Liver (tissue), 9 donors: ENCODE measurements around the gene FAM89B. TPM values are rescaled to one million over a fixed set of nuclear protein-coding genes. Genes with fewer than 3 reads are reported as not detected.

Experiments used
- DNase-seq: peaks from one replicate; pipeline ENCODE4 v3.0.0-alpha.2; 2017; ENCODE audit warnings: low spot score
- H3K27ac ChIP-seq, 2 donors: one replicate each; pipeline ENCODE4 v1.7.0; 2013; ENCODE audit warnings: inconsistent platforms in 2 of 2, low read length in 2 of 2, control low read depth in 1 of 2, low read depth in 1 of 2, mild to moderate bottlenecking in 1 of 2
- H3K27me3 ChIP-seq, 4 donors: one replicate each; pipeline versions ENCODE4 v1.6.1 to v1.7.0; 2013; ENCODE audit warnings: low read length in 3 of 4, inconsistent platforms in 1 of 4, mild to moderate bottlenecking in 1 of 4, moderate library complexity in 1 of 4; ENCODE audit not compliant: control insufficient read depth in 4 of 4, insufficient read depth in 4 of 4
- H3K36me3 ChIP-seq, 4 donors: one replicate each; pipeline versions ENCODE4 v1.6.1 to v1.7.0; 2013; ENCODE audit warnings: low read length in 3 of 4, mild to moderate bottlenecking in 3 of 4, low read depth in 1 of 4, moderate library complexity in 1 of 4; ENCODE audit not compliant: control insufficient read depth in 4 of 4, insufficient read depth in 3 of 4
- H3K4me1 ChIP-seq, 4 donors: one replicate each; pipeline versions ENCODE4 v1.6.1 to v1.7.0; 2013; ENCODE audit warnings: low read length in 3 of 4, mild to moderate bottlenecking in 3 of 4, moderate library complexity in 1 of 4; ENCODE audit not compliant: control insufficient read depth in 4 of 4, insufficient read depth in 4 of 4
- H3K4me3 ChIP-seq, 3 donors: one replicate each; pipeline versions ENCODE4 v1.6.1 to v1.7.0; 2013; ENCODE audit warnings: low read length in 3 of 3, control low read depth in 1 of 3, low read depth in 1 of 3, mild to moderate bottlenecking in 1 of 3
- H3K9ac ChIP-seq, 2 donors: one replicate each; pipeline ENCODE4 v1.7.0; 2013; ENCODE audit warnings: low read length in 2 of 2, mild to moderate bottlenecking in 2 of 2, moderate library complexity in 2 of 2, control low read depth in 1 of 2, low read depth in 1 of 2
- H3K9me3 ChIP-seq, 4 donors: one replicate each; pipeline versions ENCODE4 v1.6.1 to v1.7.0; 2013; ENCODE audit warnings: low read length in 3 of 4; ENCODE audit not compliant: control insufficient read depth in 4 of 4
- FOXA2 ChIP-seq: IDR thresholded peaks from 2 replicates; pipeline ENCODE4 v1.6.1; 2016; ENCODE audit warnings: antibody characterized with exemption
- HNF4G ChIP-seq: IDR thresholded peaks from 2 replicates; pipeline ENCODE4 v1.6.1; 2016; ENCODE audit warnings: antibody characterized with exemption
- NR2F2 ChIP-seq: IDR thresholded peaks from 2 replicates; pipeline ENCODE4 v1.6.1; 2016; ENCODE audit warnings: antibody characterized with exemption
- RAD21 ChIP-seq, 2 donors: IDR thresholded peaks; 2 replicates each; pipeline ENCODE4 v1.6.1; 2016; ENCODE audit warnings: antibody characterized with exemption in 2 of 2, mild to moderate bottlenecking in 2 of 2
- RXRA ChIP-seq, 2 donors: IDR thresholded peaks; 2 replicates each; pipeline ENCODE4 v1.6.1; 2017 to 2018; ENCODE audit warnings: antibody characterized with exemption in 2 of 2, mild to moderate bottlenecking in 1 of 2
- SP1 ChIP-seq: IDR thresholded peaks from 2 replicates; pipeline ENCODE4 v1.6.1; 2018; ENCODE audit warnings: antibody characterized with exemption, mild to moderate bottlenecking
- TAF1 ChIP-seq: conservative IDR thresholded peaks from 2 replicates; pipeline ENCODE4 v1.6.1; 2016; ENCODE audit warnings: antibody characterized with exemption, mild to moderate bottlenecking
- YY1 ChIP-seq: IDR thresholded peaks from 2 replicates; pipeline ENCODE4 v1.6.1; 2016; ENCODE audit warnings: antibody characterized with exemption, mild to moderate bottlenecking
- WGBS: extraction: QIAGEN DNeasy Blood & Tissue Kit; methylation state at CpG from one replicate; pipeline ENCODE4 v1.1.7; 2013; 5-methylcytosine and 5-hydroxymethylcytosine counted together
- polyA plus RNA-seq, 2 donors: library from polyadenylated mRNA; stranded (reverse) in 1 of 2; unstranded in 1 of 2; fragments of 200-250 nt in 1 of 2; fragments of >200 nt in 1 of 2; fragmentation: Nextera tagmentation in 1 of 2; extraction: Ambion mirVana in 1 of 2; gene quantifications; one replicate each; pipeline versions ENCODE4 v1.2.1 to v1.2.3, GENCODE V29; 2013 to 2015
- total RNA-seq, 2 donors: library from RNA; depleted of rRNA; stranded (reverse); fragments of >200 nt; gene quantifications; one replicate each; pipeline ENCODE4 v1.2.3, GENCODE V29; 2014
- TF ChIP-seq, protein P1 (sequence below): fragments of 150-350 bp; IDR thresholded peaks from 2 replicates; pipeline ENCODE4 v1.5.1; 2017; ENCODE audit warnings: improper control_type of control experiment, low read depth, low read length; ENCODE audit not compliant: missing input control
- TF ChIP-seq, protein P2 (sequence below): IDR thresholded peaks from 2 replicates; pipeline ENCODE4 v1.6.1; 2016; ENCODE audit warnings: antibody characterized with exemption, mild to moderate bottlenecking
- TF ChIP-seq, protein P3 (sequence below): IDR thresholded peaks from 2 replicates; pipeline ENCODE4 v1.6.1; 2016; ENCODE audit warnings: antibody characterized with exemption
- TF ChIP-seq, protein P4 (sequence below): IDR thresholded peaks from 2 replicates; pipeline ENCODE4 v1.6.1; 2016; ENCODE audit warnings: antibody characterized with exemption
- donor health status: healthy.
- donor health status: healthy.
- donor health status: healthy.
- donor health status: healthy.
- donor health status: healthy.

Gene FAM89B
- total and polyA plus RNA-seq, 4 donors: 4.7 to 16.7 (median 9.5) TPM

DNA sequence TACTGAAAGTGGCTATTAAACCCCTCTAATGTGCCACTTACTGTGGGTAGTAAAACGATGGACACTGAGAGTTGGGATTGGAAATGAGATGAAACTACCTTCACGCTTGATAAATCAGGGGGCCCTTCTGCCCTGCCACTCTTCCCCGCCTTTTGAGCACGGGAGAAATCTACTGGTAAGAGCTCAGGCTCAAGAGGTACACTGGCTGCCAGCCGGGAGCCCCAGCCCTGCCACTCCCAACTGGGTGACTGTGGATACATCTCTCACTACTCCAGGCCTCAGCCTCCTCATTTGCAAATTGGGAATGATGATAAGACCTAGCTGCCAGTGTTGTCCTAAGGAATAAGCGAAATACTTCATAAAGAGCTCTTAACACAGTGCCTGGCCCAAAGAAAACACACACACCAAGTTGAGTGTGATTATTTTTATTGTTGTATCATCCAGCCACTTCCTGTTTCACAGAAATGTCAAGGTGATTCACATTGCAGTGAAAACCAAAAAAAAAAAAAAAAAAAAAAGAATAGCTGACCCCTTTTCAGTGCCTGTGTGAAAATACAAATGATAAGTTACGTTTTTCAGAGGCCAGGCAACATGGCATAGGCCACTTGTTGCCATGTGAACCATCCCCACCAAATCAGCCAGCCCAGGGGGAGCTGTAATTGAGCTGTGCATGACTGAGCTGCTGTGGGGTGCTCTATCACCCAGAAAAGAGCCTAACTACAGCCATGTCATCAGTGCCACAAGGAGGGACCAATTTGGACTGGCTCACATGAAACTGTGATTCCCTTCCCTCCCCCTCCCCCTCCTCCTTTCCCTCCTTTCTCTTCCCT, 6.5 kb upstream of the FAM89B start:
- peaks cover 0 to 6% (median 1%) of the 10 kb centered on the region in 4 donors for H3K36me3 ChIP-seq
- H3K4me3 ChIP-seq: no peak overlapping the region
- no peak overlapping the region for H3K9ac ChIP-seq
- H3K27ac ChIP-seq: no peak overlapping the region
- no peak for DNase-seq
- no peaks in the 10 kb centered on the region for H3K27me3 ChIP-seq
- 88% methylated on average over 7 of the region's 7 CpGs for WGBS
- TF ChIP-seq TAF1: no peak
- TF ChIP-seq SP1: no peak
- TF ChIP-seq, protein P1, sequence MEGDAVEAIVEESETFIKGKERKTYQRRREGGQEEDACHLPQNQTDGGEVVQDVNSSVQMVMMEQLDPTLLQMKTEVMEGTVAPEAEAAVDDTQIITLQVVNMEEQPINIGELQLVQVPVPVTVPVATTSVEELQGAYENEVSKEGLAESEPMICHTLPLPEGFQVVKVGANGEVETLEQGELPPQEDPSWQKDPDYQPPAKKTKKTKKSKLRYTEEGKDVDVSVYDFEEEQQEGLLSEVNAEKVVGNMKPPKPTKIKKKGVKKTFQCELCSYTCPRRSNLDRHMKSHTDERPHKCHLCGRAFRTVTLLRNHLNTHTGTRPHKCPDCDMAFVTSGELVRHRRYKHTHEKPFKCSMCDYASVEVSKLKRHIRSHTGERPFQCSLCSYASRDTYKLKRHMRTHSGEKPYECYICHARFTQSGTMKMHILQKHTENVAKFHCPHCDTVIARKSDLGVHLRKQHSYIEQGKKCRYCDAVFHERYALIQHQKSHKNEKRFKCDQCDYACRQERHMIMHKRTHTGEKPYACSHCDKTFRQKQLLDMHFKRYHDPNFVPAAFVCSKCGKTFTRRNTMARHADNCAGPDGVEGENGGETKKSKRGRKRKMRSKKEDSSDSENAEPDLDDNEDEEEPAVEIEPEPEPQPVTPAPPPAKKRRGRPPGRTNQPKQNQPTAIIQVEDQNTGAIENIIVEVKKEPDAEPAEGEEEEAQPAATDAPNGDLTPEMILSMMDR: no peak
- H3K4me1 ChIP-seq: peaks cover 3 to 23% (median 17%) of the 10 kb centered on the region in 4 donors
- no peaks in the 10 kb centered on the region for H3K9me3 ChIP-seq

DNA sequence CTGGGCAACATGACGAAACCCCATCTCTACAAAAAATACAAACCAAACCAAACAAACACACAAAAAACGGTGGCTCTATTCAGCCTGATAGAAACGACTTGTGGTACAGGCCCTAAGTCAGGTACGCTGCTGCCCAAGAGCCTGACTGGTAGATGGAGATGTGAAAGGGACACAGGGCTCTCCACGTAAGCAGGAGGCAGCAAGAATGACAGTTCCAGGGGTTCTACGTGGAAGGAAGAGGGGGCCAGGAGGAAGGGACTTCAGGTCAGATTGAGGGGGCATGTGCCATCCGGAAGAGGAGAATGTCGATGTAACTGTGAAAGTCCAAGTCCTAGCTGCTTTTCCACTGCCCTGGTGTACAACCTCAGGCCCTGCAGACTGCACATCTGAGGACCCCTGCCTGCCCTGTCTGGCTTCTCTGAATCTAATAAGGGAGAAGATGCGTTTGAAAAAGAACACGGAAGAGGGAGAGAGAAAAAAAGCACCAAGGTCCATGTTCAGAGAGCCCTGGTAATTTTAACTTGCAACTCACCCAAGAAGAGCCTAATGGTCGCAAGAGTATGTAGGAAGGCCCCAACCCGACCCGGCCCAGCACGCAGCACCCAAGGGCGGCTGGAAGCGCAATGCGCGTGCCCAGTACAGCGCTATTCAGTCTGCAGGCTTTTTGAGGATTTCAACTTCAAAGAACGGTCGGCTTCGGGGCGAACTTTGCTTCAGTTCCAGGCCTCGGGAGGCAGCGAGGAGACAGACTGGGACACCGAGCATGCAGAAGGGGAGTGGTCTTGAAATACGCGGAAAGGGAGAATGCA, 3.0 kb upstream of the FAM89B start:
- peaks cover 13 to 47% (median 42%) of the 10 kb centered on the region in 4 donors for H3K4me1 ChIP-seq
- TF ChIP-seq YY1: no peak
- TF ChIP-seq, protein P2, sequence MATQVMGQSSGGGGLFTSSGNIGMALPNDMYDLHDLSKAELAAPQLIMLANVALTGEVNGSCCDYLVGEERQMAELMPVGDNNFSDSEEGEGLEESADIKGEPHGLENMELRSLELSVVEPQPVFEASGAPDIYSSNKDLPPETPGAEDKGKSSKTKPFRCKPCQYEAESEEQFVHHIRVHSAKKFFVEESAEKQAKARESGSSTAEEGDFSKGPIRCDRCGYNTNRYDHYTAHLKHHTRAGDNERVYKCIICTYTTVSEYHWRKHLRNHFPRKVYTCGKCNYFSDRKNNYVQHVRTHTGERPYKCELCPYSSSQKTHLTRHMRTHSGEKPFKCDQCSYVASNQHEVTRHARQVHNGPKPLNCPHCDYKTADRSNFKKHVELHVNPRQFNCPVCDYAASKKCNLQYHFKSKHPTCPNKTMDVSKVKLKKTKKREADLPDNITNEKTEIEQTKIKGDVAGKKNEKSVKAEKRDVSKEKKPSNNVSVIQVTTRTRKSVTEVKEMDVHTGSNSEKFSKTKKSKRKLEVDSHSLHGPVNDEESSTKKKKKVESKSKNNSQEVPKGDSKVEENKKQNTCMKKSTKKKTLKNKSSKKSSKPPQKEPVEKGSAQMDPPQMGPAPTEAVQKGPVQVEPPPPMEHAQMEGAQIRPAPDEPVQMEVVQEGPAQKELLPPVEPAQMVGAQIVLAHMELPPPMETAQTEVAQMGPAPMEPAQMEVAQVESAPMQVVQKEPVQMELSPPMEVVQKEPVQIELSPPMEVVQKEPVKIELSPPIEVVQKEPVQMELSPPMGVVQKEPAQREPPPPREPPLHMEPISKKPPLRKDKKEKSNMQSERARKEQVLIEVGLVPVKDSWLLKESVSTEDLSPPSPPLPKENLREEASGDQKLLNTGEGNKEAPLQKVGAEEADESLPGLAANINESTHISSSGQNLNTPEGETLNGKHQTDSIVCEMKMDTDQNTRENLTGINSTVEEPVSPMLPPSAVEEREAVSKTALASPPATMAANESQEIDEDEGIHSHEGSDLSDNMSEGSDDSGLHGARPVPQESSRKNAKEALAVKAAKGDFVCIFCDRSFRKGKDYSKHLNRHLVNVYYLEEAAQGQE: peak; percentile 9
- 8% methylated on average over 28 of the region's 28 CpGs for WGBS

DNA sequence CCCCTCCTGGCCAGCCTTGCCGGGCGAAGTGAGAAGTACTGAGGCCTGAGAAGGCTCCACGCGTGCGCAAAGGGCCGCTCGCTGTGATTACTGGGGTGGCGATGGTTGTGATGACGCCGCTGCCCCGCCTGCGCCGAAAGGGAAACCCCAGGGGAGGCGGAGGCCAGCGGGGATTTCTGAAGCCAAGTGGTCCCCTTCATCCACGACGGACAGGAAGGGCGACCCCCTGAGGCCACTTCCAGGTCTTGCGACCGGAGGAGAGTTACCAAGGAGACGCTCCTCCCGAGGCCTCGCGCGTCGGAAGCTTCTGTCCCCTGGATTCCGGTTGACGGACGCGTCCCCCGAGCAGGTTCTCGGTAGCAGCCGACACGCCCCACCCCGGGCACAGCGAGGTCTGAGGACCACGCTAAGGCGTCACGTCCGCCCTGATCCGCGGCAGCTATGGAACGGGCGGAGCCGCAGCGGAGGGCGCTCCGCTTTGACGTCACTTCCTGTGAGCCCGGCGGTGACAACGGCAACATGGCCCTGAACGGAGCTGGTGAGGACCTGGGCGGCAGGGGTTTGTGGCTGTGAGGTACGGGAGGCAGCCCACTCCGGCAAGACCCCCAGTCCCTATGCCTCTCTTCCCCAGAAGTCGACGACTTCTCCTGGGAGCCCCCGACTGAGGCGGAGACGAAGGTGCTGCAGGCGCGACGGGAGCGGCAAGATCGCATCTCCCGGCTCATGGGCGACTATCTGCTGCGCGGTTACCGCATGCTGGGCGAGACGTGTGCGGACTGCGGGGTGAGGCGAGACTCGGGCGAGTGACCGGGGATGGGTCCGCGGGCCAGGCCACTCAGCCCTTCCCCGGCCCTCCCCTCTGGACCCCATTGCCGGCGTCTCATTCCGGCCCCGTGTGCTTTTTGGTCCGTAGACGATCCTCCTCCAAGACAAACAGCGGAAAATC, 2.1 kb upstream of the FAM89B start, which contains the start of gene ZNRD2:
Gene ZNRD2, plus strand, starts transcription at position 505 of the 946 bp plus-strand sequence. Its CDS starts 15 bp downstream, at position 520.
- Histone ChIP-seq H3K9me3 (no peaks in the 10 kb centered on the region), H3K27me3 (no peaks in the 10 kb centered on the region), H3K27ac (peak within 1 kb of the TSS; percentile 94), H3K9ac (peak within 1 kb of the TSS; percentile 82 to 88), H3K36me3 (peaks cover 0 to 6% (median 1%) of the 10 kb centered on the region in 4 donors), H3K4me3 (peak within 1 kb of the TSS; percentile 81 to 93 (median 92)), H3K4me1 (peaks cover 15 to 55% (median 49%) of the 10 kb centered on the region in 4 donors)
- peak; percentile 93 for DNase-seq
- WGBS: under 1% methylated on average over 89 of the region's 89 CpGs
- TF ChIP-seq, protein P3, sequence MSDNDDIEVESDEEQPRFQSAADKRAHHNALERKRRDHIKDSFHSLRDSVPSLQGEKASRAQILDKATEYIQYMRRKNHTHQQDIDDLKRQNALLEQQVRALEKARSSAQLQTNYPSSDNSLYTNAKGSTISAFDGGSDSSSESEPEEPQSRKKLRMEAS: peak; percentile 70
- TF ChIP-seq HNF4G: no peak
- peak; percentile 95 for TF ChIP-seq YY1
- TF ChIP-seq RAD21 (IDR thresholded peaks at IDR 0.05): peak in 1 of 2 donors; percentile 60
- TF ChIP-seq, protein P1: peak; percentile 33
- TF ChIP-seq RXRA (IDR thresholded peaks at IDR 0.05): peak; percentile 52 to 62
- TF ChIP-seq, protein P4, sequence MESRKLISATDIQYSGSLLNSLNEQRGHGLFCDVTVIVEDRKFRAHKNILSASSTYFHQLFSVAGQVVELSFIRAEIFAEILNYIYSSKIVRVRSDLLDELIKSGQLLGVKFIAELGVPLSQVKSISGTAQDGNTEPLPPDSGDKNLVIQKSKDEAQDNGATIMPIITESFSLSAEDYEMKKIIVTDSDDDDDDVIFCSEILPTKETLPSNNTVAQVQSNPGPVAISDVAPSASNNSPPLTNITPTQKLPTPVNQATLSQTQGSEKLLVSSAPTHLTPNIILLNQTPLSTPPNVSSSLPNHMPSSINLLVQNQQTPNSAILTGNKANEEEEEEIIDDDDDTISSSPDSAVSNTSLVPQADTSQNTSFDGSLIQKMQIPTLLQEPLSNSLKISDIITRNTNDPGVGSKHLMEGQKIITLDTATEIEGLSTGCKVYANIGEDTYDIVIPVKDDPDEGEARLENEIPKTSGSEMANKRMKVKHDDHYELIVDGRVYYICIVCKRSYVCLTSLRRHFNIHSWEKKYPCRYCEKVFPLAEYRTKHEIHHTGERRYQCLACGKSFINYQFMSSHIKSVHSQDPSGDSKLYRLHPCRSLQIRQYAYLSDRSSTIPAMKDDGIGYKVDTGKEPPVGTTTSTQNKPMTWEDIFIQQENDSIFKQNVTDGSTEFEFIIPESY: no peak
- peak; percentile 95 for TF ChIP-seq NR2F2
- no peak for TF ChIP-seq TAF1
- TF ChIP-seq FOXA2: no peak

More for the DNA sequence above, 3.0 kb upstream of the FAM89B start:
- Histone ChIP-seq H3K27me3 (no peaks in the 10 kb centered on the region), H3K36me3 (peaks cover 0 to 6% (median 1%) of the 10 kb centered on the region in 4 donors), H3K9me3 (no peaks in the 10 kb centered on the region), H3K9ac (peak overlapping the region; percentile 82 to 88), H3K27ac (peak overlapping the region; percentile 94), H3K4me3 (peak overlapping the region; percentile 81 to 93 (median 92))
- DNase-seq: no peak
